H1 (cell line): ENCODE results near the gene ACADVL. TPM values are rescaled to one million over a fixed set of nuclear protein-coding genes. Genes with fewer than 3 reads are reported as not detected.

ENCODE experiments used
- polyA plus RNA-seq, 7 experiments: library from polyadenylated mRNA; depleted of rRNA in 3 of 7; stranded (reverse) in 5 of 7; unstranded in 2 of 7; fragments of >200 nt in 5 of 7; fragments of 200-250 nt in 2 of 7; gene quantifications; 1 replicate in 5 of 7; 2 replicates in 1 of 7; 4 replicates in 1 of 7; pipeline versions ENCODE4 v1.2.1 to v1.2.3, GENCODE V29; 2011 to 2013; ENCODE audit warnings: missing spikeins in 2 of 7, mixed read lengths in 2 of 7
- total RNA-seq: library from RNA; stranded (reverse); fragmentation: NEBNext Ultra II Directional; extraction: Animal tissue kit (Norgen Biotek cat#: 25700); gene quantifications from 2 replicates; pipeline ENCODE4 v1.2.1, GENCODE V29; 2021
- TF ChIP-seq, protein P1 (sequence below): fragments of 300-600 bp; sonication (generic); IDR thresholded peaks from 2 replicates; pipeline ENCODE4 v1.7.1; 2012; ENCODE audit warnings: low read length, moderate library complexity, mild to moderate bottlenecking, inconsistent platforms; ENCODE audit not compliant: insufficient replicate concordance

Gene ACADVL
- total and polyA plus RNA-seq, 2 of the 8 experiments (the other 6 are each of a cell fraction or from before 2014, with no cell fraction given) = 181 to 231 TPM

DNA sequence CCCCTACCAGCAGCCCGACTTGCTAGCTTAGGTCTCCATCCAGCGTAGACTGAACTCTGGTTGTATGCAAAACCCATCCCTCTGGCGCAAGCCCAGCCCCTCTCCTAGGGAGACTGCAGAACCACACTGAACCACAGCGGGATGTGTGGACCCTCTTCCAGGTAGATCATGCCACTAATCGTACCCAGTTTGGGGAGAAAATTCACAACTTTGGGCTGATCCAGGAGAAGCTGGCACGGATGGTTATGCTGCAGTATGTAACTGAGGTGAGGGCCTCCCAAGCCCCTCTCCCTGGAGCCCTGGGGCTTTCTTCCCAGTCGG, 3.2 kb downstream of the ACADVL start (continued):
- TF ChIP-seq, protein P1, sequence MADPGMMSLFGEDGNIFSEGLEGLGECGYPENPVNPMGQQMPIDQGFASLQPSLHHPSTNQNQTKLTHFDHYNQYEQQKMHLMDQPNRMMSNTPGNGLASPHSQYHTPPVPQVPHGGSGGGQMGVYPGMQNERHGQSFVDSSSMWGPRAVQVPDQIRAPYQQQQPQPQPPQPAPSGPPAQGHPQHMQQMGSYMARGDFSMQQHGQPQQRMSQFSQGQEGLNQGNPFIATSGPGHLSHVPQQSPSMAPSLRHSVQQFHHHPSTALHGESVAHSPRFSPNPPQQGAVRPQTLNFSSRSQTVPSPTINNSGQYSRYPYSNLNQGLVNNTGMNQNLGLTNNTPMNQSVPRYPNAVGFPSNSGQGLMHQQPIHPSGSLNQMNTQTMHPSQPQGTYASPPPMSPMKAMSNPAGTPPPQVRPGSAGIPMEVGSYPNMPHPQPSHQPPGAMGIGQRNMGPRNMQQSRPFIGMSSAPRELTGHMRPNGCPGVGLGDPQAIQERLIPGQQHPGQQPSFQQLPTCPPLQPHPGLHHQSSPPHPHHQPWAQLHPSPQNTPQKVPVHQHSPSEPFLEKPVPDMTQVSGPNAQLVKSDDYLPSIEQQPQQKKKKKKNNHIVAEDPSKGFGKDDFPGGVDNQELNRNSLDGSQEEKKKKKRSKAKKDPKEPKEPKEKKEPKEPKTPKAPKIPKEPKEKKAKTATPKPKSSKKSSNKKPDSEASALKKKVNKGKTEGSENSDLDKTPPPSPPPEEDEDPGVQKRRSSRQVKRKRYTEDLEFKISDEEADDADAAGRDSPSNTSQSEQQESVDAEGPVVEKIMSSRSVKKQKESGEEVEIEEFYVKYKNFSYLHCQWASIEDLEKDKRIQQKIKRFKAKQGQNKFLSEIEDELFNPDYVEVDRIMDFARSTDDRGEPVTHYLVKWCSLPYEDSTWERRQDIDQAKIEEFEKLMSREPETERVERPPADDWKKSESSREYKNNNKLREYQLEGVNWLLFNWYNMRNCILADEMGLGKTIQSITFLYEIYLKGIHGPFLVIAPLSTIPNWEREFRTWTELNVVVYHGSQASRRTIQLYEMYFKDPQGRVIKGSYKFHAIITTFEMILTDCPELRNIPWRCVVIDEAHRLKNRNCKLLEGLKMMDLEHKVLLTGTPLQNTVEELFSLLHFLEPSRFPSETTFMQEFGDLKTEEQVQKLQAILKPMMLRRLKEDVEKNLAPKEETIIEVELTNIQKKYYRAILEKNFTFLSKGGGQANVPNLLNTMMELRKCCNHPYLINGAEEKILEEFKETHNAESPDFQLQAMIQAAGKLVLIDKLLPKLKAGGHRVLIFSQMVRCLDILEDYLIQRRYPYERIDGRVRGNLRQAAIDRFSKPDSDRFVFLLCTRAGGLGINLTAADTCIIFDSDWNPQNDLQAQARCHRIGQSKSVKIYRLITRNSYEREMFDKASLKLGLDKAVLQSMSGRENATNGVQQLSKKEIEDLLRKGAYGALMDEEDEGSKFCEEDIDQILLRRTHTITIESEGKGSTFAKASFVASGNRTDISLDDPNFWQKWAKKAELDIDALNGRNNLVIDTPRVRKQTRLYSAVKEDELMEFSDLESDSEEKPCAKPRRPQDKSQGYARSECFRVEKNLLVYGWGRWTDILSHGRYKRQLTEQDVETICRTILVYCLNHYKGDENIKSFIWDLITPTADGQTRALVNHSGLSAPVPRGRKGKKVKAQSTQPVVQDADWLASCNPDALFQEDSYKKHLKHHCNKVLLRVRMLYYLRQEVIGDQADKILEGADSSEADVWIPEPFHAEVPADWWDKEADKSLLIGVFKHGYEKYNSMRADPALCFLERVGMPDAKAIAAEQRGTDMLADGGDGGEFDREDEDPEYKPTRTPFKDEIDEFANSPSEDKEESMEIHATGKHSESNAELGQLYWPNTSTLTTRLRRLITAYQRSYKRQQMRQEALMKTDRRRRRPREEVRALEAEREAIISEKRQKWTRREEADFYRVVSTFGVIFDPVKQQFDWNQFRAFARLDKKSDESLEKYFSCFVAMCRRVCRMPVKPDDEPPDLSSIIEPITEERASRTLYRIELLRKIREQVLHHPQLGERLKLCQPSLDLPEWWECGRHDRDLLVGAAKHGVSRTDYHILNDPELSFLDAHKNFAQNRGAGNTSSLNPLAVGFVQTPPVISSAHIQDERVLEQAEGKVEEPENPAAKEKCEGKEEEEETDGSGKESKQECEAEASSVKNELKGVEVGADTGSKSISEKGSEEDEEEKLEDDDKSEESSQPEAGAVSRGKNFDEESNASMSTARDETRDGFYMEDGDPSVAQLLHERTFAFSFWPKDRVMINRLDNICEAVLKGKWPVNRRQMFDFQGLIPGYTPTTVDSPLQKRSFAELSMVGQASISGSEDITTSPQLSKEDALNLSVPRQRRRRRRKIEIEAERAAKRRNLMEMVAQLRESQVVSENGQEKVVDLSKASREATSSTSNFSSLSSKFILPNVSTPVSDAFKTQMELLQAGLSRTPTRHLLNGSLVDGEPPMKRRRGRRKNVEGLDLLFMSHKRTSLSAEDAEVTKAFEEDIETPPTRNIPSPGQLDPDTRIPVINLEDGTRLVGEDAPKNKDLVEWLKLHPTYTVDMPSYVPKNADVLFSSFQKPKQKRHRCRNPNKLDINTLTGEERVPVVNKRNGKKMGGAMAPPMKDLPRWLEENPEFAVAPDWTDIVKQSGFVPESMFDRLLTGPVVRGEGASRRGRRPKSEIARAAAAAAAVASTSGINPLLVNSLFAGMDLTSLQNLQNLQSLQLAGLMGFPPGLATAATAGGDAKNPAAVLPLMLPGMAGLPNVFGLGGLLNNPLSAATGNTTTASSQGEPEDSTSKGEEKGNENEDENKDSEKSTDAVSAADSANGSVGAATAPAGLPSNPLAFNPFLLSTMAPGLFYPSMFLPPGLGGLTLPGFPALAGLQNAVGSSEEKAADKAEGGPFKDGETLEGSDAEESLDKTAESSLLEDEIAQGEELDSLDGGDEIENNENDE = no peak
